ENCODE measurements around the gene UBE2K.
"Not testable (repeated sequence)": the region's sequence is repeated elsewhere in the genome, so short reads cannot be mapped to it uniquely, and the experiment has no call there.

UBE2K gene

GRCh38 chr4:39712819-39713607 is 15.1 kb downstream of the UBE2K start:
- TF ChIP-seq CTCF (conservative IDR thresholded peaks at IDR 0.05; ENCODE audit: low read depth, low read length), result no peak
- DNase-seq (ENCODE audit: low read depth), result no peak
- H3K4me3 ChIP-seq (ENCODE audit: low read depth, low read length), result no peak overlapping the region

- no peak for TF ChIP-seq CTCF (conservative IDR thresholded peaks at IDR 0.05; ENCODE audit: low read depth, low read length)
- no peak overlapping the region for H3K4me3 ChIP-seq (ENCODE audit: low read depth, low read length)
- peak; percentile 81 for DNase-seq (ENCODE audit: low read depth)
Observed at GRCh38 chr4:39713691-39714090, 15.8 kb downstream of the UBE2K start.

- no peak for TF ChIP-seq CTCF (conservative IDR thresholded peaks at IDR 0.05; ENCODE audit: low read depth, low read length)
- no peak for DNase-seq (ENCODE audit: low read depth)
- no peak overlapping the region for H3K4me3 ChIP-seq (ENCODE audit: low read depth, low read length)
Observed at GRCh38 chr4:39714166-39714565, 16.2 kb downstream of the UBE2K start.

GRCh38 chr4:39715788-39716187 is 17.9 kb downstream of the UBE2K start:
- H3K4me3 ChIP-seq (ENCODE audit: low read depth, low read length), result no peak overlapping the region
- DNase-seq (ENCODE audit: low read depth), result no peak
- no peak for TF ChIP-seq CTCF (conservative IDR thresholded peaks at IDR 0.05; ENCODE audit: low read depth, low read length)

GRCh38 chr4:39716356-39716755 is 18.4 kb downstream of the UBE2K start:
- DNase-seq (ENCODE audit: low read depth), result no peak
- no peak overlapping the region for H3K4me3 ChIP-seq (ENCODE audit: low read depth, low read length)
- no peak for TF ChIP-seq CTCF (conservative IDR thresholded peaks at IDR 0.05; ENCODE audit: low read depth, low read length)

GRCh38 chr4:39717743-39718142 is 19.8 kb downstream of the UBE2K start:
- not testable (repeated sequence) for DNase-seq (ENCODE audit: low read depth); H3K4me3 ChIP-seq (ENCODE audit: low read depth, low read length)

GRCh38 chr4:39718366-39719323 is 20.7 kb downstream of the UBE2K start:
- no peak for DNase-seq (ENCODE audit: low read depth)

More at GRCh38 chr4:39718366-39719323, 20.7 kb downstream of the UBE2K start:
- TF ChIP-seq CTCF (conservative IDR thresholded peaks at IDR 0.05; ENCODE audit: low read depth, low read length), result no peak
- H3K4me3 ChIP-seq (ENCODE audit: low read depth, low read length), result no peak overlapping the region
